GM19238 (cell line): ENCODE measurements around the gene TRAF2.
"Not testable (repeated sequence)": the region's sequence is repeated elsewhere in the genome, so short reads cannot be mapped to it uniquely, and the experiment has no call there.

Experiments
- DNase-seq: peaks from one replicate; pipeline ENCODE4 v3.0.0; 2011; ENCODE audit warnings: low spot score; ENCODE audit not compliant: insufficient read length

Gene TRAF2

GRCh38 chr9:136885950-136886578 lies at the start of gene TRAF2:
TSS of gene TRAF2 (plus strand) at chr9:136886516. CDS start at chr9:136898741, 12,225 bp downstream.
- peak; percentile 100 for DNase-seq

GRCh38 chr9:136837146-136837855 lies 49.0 kb upstream of the TRAF2 start:
- no peak for DNase-seq

GRCh38 chr9:136837856-136838277 lies 48.4 kb upstream of the TRAF2 start:
- DNase-seq: not testable (repeated sequence)

DNA sequence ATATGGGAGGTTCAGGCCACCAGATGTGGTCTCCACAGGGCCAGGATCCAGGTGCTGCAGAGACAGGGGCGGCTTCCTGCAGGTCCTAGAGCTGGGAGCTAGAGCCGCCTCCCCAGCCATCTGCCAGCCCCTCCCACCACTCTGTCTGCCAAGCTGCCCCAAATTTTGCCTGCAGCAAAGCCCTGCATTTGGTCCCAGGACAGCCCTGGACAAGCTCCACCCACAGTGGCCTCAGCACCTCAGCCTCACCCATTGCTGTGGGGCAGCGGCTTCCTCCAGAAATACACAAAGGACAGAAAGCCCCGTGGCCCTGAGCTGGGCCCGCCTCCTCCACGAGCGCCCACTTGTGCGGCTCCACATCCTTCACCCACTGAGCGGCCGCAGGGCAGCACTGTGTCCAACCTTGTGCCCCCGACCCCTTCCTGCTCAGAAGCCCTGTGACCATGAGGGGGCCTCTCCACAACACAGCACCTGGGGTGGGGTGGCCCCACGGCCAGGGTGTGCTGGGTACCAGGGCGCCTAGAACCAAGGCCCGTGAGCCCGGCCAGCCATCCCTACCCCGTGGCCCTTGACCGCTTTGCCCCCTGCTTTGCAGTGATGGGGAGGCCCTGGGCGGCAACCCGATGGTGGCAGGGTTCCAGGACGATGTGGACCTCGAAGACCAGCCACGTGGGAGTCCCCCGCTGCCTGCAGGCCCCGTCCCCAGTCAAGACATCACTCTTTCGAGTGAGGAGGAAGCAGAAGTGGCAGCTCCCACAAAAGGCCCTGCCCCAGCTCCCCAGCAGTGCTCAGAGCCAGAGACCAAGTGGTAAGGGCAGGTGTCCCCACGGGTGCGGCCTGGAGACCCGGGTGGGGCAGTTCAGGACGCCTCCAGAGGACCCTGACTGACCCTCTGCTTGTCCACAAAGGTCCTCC lies 47.7 kb upstream of the TRAF2 start:
- DNase-seq: no peak

GRCh38 chr9:136839229-136840139 lies 46.8 kb upstream of the TRAF2 start:
- no peak for DNase-seq

GRCh38 chr9:136840140-136840876 lies 46.0 kb upstream of the TRAF2 start:
- DNase-seq: no peak

DNA sequence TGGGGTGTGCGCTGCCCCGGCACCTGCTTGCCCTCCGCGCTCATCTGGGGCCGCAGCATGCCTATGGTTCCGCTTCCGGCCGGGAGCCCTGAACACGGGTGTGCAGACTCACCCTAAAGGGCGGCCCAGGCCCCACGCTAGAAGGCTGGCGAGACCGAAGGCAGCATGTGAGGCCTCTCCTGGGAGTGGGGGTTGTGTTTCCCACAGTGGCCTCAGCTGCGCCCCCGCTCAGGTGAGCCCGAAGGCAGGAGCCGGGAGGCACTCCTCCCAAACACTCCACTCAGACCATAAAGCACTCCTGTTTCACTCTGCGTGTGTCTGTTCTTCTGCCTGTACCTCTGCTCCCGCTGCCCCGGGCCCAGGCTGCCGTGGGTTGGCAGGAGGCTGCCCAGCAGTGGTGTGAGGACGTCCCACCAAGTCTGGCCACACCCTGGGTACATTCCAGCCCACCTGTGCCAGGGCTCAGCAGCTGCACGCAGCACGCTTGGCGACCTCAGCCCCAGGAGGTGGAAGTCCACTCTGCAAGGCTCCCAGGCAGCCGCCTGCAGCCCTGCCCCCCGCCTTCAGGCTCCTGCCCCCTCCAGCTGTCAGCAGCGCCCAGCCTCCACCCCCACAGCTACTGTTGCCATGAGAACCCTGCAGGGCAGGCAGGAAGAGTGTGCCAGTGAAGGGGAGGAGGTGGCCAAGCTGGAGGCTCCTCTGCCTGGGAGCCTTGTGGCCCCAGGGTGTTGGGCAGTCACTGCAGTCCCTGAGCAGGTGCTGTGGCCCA lies 45.3 kb upstream of the TRAF2 start:
- no peak for DNase-seq

DNA sequence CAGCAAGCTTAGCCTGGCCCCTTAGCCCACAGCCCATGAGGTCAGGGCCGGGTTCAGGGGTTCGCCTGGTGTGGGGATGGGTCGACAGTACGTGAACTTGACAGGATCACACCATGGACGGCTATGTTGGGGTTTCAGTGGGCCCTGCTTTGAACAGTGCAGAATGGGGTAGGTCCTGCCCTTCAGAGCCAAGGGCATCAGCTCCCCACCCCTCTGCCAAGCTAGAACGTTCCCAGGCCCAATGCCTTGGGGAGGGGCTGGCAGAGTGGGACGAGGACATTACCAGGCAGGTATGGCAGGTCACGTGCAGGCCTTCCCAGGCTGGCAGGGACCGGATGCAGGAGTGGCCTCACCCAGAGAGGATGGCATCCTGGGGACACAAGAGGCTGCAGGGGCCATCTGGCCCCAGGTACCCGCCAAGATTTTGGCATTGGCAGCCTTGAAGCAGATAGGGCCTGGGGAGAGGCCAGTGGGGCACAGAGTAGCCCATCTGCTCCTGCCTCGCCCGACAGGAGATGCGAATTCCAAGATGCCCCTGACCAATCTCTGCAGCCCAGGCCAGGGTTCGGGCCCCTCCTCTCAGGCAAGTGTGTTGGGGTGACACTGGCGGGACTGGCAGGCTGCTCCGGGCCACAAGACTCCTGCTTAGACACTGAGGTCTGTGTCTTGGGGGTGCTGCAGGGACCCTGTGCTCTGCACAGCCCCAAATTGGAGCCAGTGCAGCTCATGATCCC lies 44.5 kb upstream of the TRAF2 start:
- DNase-seq: not testable (repeated sequence)

DNA sequence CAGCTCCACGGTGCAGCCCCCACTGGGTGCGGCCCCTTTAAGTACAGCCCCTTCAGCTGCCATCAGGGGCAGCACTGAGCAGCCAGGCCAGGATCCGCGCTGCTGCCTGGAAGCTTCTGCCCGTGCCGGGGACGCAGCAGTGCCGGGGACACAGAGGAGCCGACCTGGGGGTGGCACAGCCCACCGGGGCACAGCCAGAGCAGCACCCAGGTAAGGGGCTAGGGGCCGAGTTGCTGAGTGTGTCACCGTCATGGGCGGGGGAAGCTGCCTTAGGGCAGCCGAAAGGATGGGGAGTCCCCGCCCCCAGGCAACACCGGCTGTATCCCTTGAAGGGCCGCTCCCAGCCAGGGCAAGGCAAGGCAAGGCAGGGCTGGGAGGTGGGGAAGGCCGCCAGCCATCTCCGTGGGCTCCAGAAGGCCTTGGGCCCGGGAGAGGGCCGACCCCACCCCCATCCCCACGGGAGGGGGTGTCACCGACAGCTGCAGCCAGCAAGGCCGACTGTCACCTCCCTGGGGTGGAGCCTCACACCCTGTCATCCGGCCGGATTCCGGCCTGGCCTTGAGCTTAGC lies 43.9 kb upstream of the TRAF2 start, which contains the start of gene AJM1:
TSS of gene AJM1 (plus strand) at position 99 of the 569 bp plus-strand sequence. CDS start 1,937 bp downstream, outside the sequence.
- DNase-seq: peak; percentile 92

DNA sequence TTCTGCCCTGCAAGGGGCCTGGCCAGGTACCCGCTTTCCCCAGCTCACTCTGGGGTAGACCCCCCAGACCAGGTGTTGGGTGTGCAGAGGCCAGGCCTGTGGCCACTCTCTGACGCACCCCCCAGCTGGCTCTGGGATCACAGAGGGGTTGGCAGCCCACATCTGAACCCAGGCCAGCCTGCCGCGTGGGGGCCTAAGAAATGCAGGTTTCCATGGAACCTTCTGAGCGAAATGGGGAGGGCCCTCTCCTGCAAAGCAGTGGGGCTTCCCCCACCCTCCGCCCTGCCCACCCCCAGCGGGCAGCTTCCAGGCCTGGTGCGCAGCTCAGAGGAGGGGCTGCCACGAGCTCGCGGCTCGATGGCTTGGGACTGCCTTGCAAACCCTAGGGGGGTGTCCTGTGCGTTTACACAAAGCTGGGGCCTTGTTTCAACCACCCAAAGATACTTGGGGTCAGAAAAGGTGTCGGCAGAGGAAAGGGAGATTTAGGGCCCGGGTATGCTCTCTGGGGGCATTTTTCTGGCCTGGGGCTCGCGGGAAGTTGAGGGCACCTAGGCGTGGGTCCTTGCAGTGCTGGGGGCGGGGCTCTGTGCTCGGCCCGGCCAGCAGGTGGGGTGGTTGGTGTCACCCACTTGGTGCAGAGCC lies 43.0 kb upstream of the TRAF2 start:
- DNase-seq: not testable (repeated sequence)

GRCh38 chr9:136843801-136844740 lies 42.2 kb upstream of the TRAF2 start:
- not testable (repeated sequence) for DNase-seq

GRCh38 chr9:136844761-136845464 lies 41.4 kb upstream of the TRAF2 start:
- no peak for DNase-seq

DNA sequence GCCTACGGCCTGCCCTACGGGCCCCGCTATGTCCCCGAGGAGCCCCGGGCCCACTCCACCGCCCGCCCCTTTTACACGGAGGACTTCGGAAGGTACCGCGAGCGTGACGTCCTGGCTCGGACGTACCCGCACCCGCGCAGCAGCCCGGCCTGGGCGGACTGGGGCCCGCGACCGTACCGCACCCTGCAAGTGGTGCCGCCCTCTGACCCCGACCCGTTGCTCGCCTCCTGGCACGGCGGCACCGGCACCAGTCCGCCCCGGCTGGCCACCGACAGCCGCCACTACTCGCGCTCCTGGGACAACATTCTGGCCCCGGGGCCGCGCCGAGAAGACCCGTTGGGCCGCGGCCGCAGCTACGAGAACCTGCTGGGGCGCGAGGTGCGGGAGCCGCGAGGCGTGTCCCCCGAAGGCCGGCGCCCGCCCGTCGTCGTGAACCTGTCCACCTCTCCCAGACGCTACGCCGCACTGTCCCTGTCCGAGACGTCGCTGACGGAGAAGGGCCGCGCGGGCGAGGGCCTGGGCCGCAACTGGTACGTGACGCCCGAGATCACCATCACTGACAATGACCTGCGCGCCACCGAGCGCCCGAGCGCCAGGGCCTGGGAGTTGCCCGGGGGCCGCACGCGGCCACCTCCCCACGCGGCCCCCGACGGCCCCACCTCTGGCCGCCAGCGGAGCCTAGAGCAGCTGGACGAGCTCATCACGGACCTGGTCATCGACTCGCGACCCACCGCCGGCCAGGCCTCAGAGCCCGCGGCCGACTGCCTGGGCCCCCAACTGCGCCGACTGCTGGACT lies 40.7 kb upstream of the TRAF2 start:
- DNase-seq: no peak

- no peak for DNase-seq
Observed at GRCh38 chr9:136846376-136847087, 39.8 kb upstream of the TRAF2 start.
